ENCODE data around the gene TMEM121. TPM values are rescaled to one million over a fixed set of nuclear protein-coding genes. Genes with fewer than 3 reads are reported as not detected.

TMEM121 gene
- total and polyA plus RNA-seq, 4 experiments from 2014 or later, result 5.4 to 9.5 (median 6.4) TPM

DNA sequence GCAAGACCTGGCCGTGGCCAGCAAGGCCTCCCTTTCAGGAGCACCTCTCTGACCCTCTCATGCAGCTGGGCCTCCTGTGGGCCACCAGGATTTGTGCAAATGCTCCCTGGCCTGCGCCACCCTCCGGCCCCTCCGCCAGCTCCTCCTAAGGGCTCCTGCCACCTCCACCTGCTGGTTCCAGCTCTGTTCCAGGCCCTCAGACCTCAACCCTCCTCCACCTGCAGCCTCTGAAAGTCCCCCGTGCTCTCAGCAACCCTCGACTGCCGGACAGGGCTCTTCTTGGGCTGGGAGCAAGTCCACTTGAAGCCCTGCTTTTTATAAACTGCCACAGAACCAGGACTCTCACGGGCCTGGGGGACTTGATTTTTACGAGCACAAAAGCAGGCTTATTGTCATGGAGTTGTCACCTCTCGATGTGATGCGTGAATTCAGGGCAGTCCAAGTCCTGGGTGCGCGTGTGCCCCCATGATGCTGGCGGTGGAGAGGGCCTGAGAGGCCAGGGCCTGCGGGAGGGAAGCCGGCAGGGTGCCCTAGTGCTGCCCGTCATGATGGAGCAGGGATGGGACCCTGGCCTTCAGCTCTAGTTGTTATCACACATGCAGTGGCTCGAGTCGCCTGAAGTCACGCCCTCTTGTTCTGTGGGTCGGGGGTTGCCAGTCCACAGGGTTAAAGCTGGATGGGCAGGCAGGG lies 26.2 kb upstream of the TMEM121 start:
- Mint-ChIP-seq H3K27me3 (no peaks in the 10 kb centered on the region), H3K36me3 (no peaks in the 10 kb centered on the region), H3K9me3 (peaks cover 0 to 5% (median 0%) of the 10 kb centered on the region in 8 donors), H3K27ac (peak overlapping the region in 3 of 7 donors; percentile 12 to 78 (median 64)), H3K4me1 (no peaks in the 10 kb centered on the region), H3K4me3 (no peak overlapping the region)
- Histone ChIP-seq H3K4me1 (ENCODE audit: insufficient read depth, low read length) (no peaks in the 10 kb centered on the region), H3K9me3 (ENCODE audit: control insufficient read depth in 1 of 2, low read length in 2 of 2) (no peaks in the 10 kb centered on the region), H3K4me3 (ENCODE audit: low read length in 2 of 2) (no peak overlapping the region), H3K36me3 (ENCODE audit: insufficient read depth, low read length) (no peaks in the 10 kb centered on the region), H3K27me3 (ENCODE audit: insufficient read depth, low read length) (no peaks in the 10 kb centered on the region), H3K27ac (ENCODE audit: low read depth, low read length) (no peak overlapping the region)
- no peak for DNase-seq
- ChIA-PET CTCF (ENCODE audit: partially characterized antibody) (interaction anchor here (0.6 kb wide), 1 partner anchor 77 kb away, joined by 3 read pairs; no protein-coding TSS in a partner anchor), POLR2A (ENCODE audit: partially characterized antibody) (interaction anchor here (0.7 to 1.0 kb wide), 2 partner anchors 9 to 135 kb away, joined by 3 read pairs; partner anchors contain the start of gene TEDC1)
- intact Hi-C loops (cut with micrococcal nuclease), result no loop called here

GRCh38 chr14:105500726-105501101 lies 25.7 kb upstream of the TMEM121 start:
- peak overlapping the region in 3 of 7 donors; percentile 17 to 64 (median 57) for H3K27ac Mint-ChIP-seq
- H3K27ac ChIP-seq (ENCODE audit: low read depth, low read length), result no peak overlapping the region
- no peaks in the 10 kb centered on the region for H3K36me3 ChIP-seq (ENCODE audit: insufficient read depth, low read length)
- no peaks in the 10 kb centered on the region for H3K27me3 Mint-ChIP-seq
- no peaks in the 10 kb centered on the region for H3K4me1 ChIP-seq (ENCODE audit: insufficient read depth, low read length)
- no peak for DNase-seq
- ChIA-PET CTCF (ENCODE audit: partially characterized antibody) (interaction anchor here (0.6 kb wide), 1 partner anchor 78 kb away, joined by 3 read pairs; no protein-coding TSS in a partner anchor), POLR2A (ENCODE audit: partially characterized antibody) (interaction anchor here (0.7 kb wide), 1 partner anchor 135 kb away, joined by 3 read pairs; no protein-coding TSS in a partner anchor)
- no peaks in the 10 kb centered on the region for H3K9me3 ChIP-seq (ENCODE audit: control insufficient read depth in 1 of 2, low read length in 2 of 2)
- no peak overlapping the region for H3K4me3 Mint-ChIP-seq
- peaks cover 0 to 5% (median 0%) of the 10 kb centered on the region in 8 donors for H3K9me3 Mint-ChIP-seq
- intact Hi-C loops (cut with micrococcal nuclease), result no loop called here
- no peaks in the 10 kb centered on the region for H3K27me3 ChIP-seq (ENCODE audit: insufficient read depth, low read length)
- no peaks in the 10 kb centered on the region for H3K4me1 Mint-ChIP-seq
- H3K36me3 Mint-ChIP-seq, result no peaks in the 10 kb centered on the region
- no peak overlapping the region for H3K4me3 ChIP-seq (ENCODE audit: low read length in 2 of 2)

- Mint-ChIP-seq H3K4me1 (no peaks in the 10 kb centered on the region), H3K9me3 (peaks cover 0 to 7% (median 0%) of the 10 kb centered on the region in 8 donors), H3K36me3 (no peaks in the 10 kb centered on the region), H3K27ac (peak overlapping the region in 1 of 7 donors; percentile 64), H3K27me3 (no peaks in the 10 kb centered on the region), H3K4me3 (no peak overlapping the region)
- ChIA-PET CTCF (ENCODE audit: partially characterized antibody) (interaction anchor here (0.6 kb wide), 1 partner anchor 258 kb away, joined by 3 read pairs; no protein-coding TSS in a partner anchor), POLR2A (ENCODE audit: partially characterized antibody) (no interaction called here)
- Histone ChIP-seq H3K27me3 (ENCODE audit: insufficient read depth, low read length) (no peaks in the 10 kb centered on the region), H3K27ac (ENCODE audit: low read depth, low read length) (no peak overlapping the region), H3K4me3 (ENCODE audit: low read length in 2 of 2) (no peak overlapping the region), H3K36me3 (ENCODE audit: insufficient read depth, low read length) (no peaks in the 10 kb centered on the region), H3K4me1 (ENCODE audit: insufficient read depth, low read length) (no peaks in the 10 kb centered on the region), H3K9me3 (ENCODE audit: control insufficient read depth in 1 of 2, low read length in 2 of 2) (no peaks in the 10 kb centered on the region)
- DNase-seq, result no peak
- intact Hi-C loops (cut with micrococcal nuclease), result no loop called here
Observed at GRCh38 chr14:105501504-105502291, 24.7 kb upstream of the TMEM121 start.

DNA sequence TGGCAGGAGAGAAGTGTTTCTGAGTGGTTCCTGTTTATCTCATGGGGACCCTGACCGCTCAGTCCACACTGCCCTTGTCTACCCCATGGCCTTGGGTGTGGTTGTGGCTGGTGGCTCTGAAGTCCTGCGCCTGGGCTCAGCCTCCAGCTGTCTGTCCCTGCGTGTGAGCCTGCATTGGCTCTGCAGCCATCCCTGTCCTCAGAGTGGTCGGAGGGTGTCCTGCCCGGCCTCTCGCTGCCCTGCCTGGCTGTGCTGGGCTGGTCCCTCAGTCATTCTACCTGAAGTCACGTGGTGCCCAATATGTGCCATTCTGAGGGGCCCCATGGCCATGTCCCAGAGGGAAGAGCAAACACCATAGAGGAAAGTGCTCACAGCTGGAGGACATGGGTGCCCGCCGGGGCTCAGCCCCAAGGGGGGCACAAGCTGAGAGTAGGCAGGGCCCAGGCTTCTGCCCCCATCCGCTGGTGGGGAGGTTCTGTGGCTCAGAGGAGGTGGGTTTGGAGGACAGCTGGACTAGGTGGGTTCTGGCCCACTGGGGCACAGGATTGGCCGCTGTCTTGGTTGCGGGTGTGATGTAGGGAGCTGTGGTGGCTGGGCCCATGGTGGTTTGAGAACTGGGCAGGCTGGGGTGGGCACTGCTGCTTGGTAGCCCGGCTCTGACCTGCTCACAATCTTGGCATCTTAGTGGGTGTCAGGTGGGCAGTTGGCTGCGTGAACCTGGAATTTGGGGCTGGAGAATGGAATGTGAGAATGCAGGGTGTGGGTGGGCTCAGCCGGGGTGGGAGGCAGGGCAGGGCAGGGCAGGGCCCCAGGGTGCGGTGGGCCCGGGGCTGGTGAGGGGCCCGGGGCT lies 23.7 kb upstream of the TMEM121 start:
- Mint-ChIP-seq H3K9me3 (peaks cover 0 to 5% (median 0%) of the 10 kb centered on the region in 8 donors), H3K27me3 (peaks cover under 1 to 2% of the 10 kb centered on the region in 2 donors), H3K27ac (peak overlapping the region in 1 of 7 donors; percentile 64), H3K4me1 (no peaks in the 10 kb centered on the region), H3K4me3 (no peak overlapping the region), H3K36me3 (no peaks in the 10 kb centered on the region)
- Histone ChIP-seq H3K4me1 (ENCODE audit: insufficient read depth, low read length) (no peaks in the 10 kb centered on the region), H3K9me3 (ENCODE audit: control insufficient read depth in 1 of 2, low read length in 2 of 2) (no peaks in the 10 kb centered on the region), H3K27ac (ENCODE audit: low read depth, low read length) (no peak overlapping the region), H3K27me3 (ENCODE audit: insufficient read depth, low read length) (no peaks in the 10 kb centered on the region), H3K4me3 (ENCODE audit: low read length in 2 of 2) (no peak overlapping the region), H3K36me3 (ENCODE audit: insufficient read depth, low read length) (no peaks in the 10 kb centered on the region)
- POLR2A ChIA-PET (ENCODE audit: partially characterized antibody), result interaction anchor here (1.2 kb wide), 1 partner anchor 11 kb away, joined by 3 read pairs; no protein-coding TSS in a partner anchor
- DNase-seq, result no peak
- intact Hi-C loops (cut with micrococcal nuclease), result no loop called here
- CTCF ChIA-PET (ENCODE audit: partially characterized antibody), result no interaction called here

GRCh38 chr14:105503296-105503640 lies 23.1 kb upstream of the TMEM121 start:
- intact Hi-C loops (cut with micrococcal nuclease), result no loop called here
- Histone ChIP-seq H3K4me1 (ENCODE audit: insufficient read depth, low read length) (no peaks in the 10 kb centered on the region), H3K36me3 (ENCODE audit: insufficient read depth, low read length) (no peaks in the 10 kb centered on the region), H3K27ac (ENCODE audit: low read depth, low read length) (no peak overlapping the region), H3K4me3 (ENCODE audit: low read length in 2 of 2) (no peak overlapping the region), H3K27me3 (ENCODE audit: insufficient read depth, low read length) (no peaks in the 10 kb centered on the region), H3K9me3 (ENCODE audit: control insufficient read depth in 1 of 2, low read length in 2 of 2) (no peaks in the 10 kb centered on the region)
- POLR2A ChIA-PET (ENCODE audit: partially characterized antibody), result interaction anchor here (1.2 kb wide), 1 partner anchor 12 kb away, joined by 3 read pairs; no protein-coding TSS in a partner anchor
- no peaks in the 10 kb centered on the region for H3K36me3 Mint-ChIP-seq
- H3K4me3 Mint-ChIP-seq, result peak overlapping the region in 1 of 8 donors; percentile 36
- H3K4me1 Mint-ChIP-seq, result peaks cover 0 to 4% (median 1%) of the 10 kb centered on the region in 4 donors
- CTCF ChIA-PET (ENCODE audit: partially characterized antibody), result no interaction called here
- DNase-seq, result no peak
- H3K27me3 Mint-ChIP-seq, result peaks cover 4 to 6% of the 10 kb centered on the region in 2 donors
- peaks cover 0 to 5% (median 0%) of the 10 kb centered on the region in 8 donors for H3K9me3 Mint-ChIP-seq
- H3K27ac Mint-ChIP-seq, result peak overlapping the region in 2 of 7 donors; percentile 27 to 47

- H3K4me1 Mint-ChIP-seq, result peaks cover 0 to 4% (median 1%) of the 10 kb centered on the region in 4 donors
- peaks cover 0 to 2% (median 0%) of the 10 kb centered on the region in 8 donors for H3K9me3 Mint-ChIP-seq
- Histone ChIP-seq H3K4me1 (ENCODE audit: insufficient read depth, low read length) (no peaks in the 10 kb centered on the region), H3K27me3 (ENCODE audit: insufficient read depth, low read length) (no peaks in the 10 kb centered on the region), H3K4me3 (ENCODE audit: low read length in 2 of 2) (no peak overlapping the region), H3K27ac (ENCODE audit: low read depth, low read length) (no peak overlapping the region), H3K9me3 (ENCODE audit: control insufficient read depth in 1 of 2, low read length in 2 of 2) (no peaks in the 10 kb centered on the region), H3K36me3 (ENCODE audit: insufficient read depth, low read length) (no peaks in the 10 kb centered on the region)
- ChIA-PET POLR2A (ENCODE audit: partially characterized antibody) (no interaction called here), CTCF (ENCODE audit: partially characterized antibody) (no interaction called here)
- intact Hi-C loops (cut with micrococcal nuclease), result no loop called here
- no peak for DNase-seq
- H3K27me3 Mint-ChIP-seq, result peaks cover 9 to 10% of the 10 kb centered on the region in 2 donors
- H3K4me3 Mint-ChIP-seq, result no peak overlapping the region
- H3K36me3 Mint-ChIP-seq, result no peaks in the 10 kb centered on the region
- H3K27ac Mint-ChIP-seq, result peak overlapping the region in 2 of 7 donors; percentile 13 to 37
Observed at GRCh38 chr14:105503935-105504692, 22.3 kb upstream of the TMEM121 start.
